Duodenal mucosa (tissue), 2 donors: ENCODE results near the gene ADARB1.

Experiments
- H3K27ac ChIP-seq: one replicate; pipeline ENCODE4 v1.7.0; 2013; ENCODE audit warnings: low read depth, low read length
- H3K27me3 ChIP-seq, 2 donors: one replicate each; pipeline ENCODE4 v1.7.0; 2013; ENCODE audit warnings: low read length in 2 of 2, control low read depth in 1 of 2; ENCODE audit not compliant: insufficient read depth in 2 of 2, control insufficient read depth in 1 of 2
- H3K36me3 ChIP-seq, 2 donors: one replicate each; pipeline ENCODE4 v1.7.0; 2013; ENCODE audit warnings: low read length in 2 of 2, control low read depth in 1 of 2; ENCODE audit not compliant: insufficient read depth in 2 of 2, control insufficient read depth in 1 of 2
- H3K4me1 ChIP-seq, 2 donors: one replicate each; pipeline ENCODE4 v1.7.0; 2013; ENCODE audit warnings: low read length in 2 of 2, control low read depth in 1 of 2; ENCODE audit not compliant: insufficient read depth in 2 of 2, control insufficient read depth in 1 of 2
- H3K4me3 ChIP-seq, 2 donors: one replicate each; pipeline ENCODE4 v1.7.0; 2013; ENCODE audit warnings: low read length in 2 of 2, low read depth in 1 of 2
- H3K9ac ChIP-seq, 2 donors: one replicate each; pipeline ENCODE4 v1.7.0; 2013; ENCODE audit warnings: low read length in 2 of 2, low read depth in 1 of 2
- H3K9me3 ChIP-seq, 2 donors: one replicate each; pipeline ENCODE4 v1.7.0; 2013; ENCODE audit warnings: low read length in 2 of 2, control low read depth in 1 of 2; ENCODE audit not compliant: control insufficient read depth in 1 of 2

Gene ADARB1

DNA sequence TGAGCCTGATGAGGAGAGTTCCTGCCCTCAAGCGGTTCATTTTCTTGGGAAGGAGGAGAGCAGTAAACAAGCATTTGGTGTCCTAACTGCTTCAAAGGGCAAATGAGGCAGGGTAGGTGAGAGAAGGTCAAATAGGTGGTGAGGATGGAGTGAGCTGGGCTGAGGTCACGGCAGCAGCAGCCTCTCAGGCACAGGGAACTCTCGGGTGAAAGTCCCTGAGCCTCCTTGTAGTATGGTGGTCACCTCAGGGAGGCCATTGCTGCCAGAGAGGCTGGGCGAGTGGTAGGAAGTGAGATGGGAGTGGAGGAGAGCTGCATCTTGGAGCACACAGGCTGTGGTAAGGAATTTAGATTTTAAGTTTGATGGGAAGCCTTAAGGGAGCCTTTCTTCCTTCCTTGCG is 4.0 kb downstream of the ADARB1 start:
- Histone ChIP-seq H3K4me1 (peaks cover 14 to 17% of the 10 kb centered on the region in 2 donors), H3K36me3 (no peaks in the 10 kb centered on the region), H3K9ac (no peak overlapping the region), H3K4me3 (no peak overlapping the region), H3K9me3 (no peaks in the 10 kb centered on the region), H3K27me3 (peaks cover 15 to 18% of the 10 kb centered on the region in 2 donors), H3K27ac (no peak overlapping the region)

- no peak overlapping the region for H3K27ac ChIP-seq
- no peak overlapping the region for H3K9ac ChIP-seq
- no peak overlapping the region for H3K4me3 ChIP-seq
- H3K27me3 ChIP-seq = peaks cover 15 to 18% of the 10 kb centered on the region in 2 donors
- H3K4me1 ChIP-seq = peaks cover 14 to 17% of the 10 kb centered on the region in 2 donors
- H3K9me3 ChIP-seq = no peaks in the 10 kb centered on the region
- H3K36me3 ChIP-seq = no peaks in the 10 kb centered on the region
Observed at GRCh38 chr21:45078877-45079281, 4.5 kb downstream of the ADARB1 start.

DNA sequence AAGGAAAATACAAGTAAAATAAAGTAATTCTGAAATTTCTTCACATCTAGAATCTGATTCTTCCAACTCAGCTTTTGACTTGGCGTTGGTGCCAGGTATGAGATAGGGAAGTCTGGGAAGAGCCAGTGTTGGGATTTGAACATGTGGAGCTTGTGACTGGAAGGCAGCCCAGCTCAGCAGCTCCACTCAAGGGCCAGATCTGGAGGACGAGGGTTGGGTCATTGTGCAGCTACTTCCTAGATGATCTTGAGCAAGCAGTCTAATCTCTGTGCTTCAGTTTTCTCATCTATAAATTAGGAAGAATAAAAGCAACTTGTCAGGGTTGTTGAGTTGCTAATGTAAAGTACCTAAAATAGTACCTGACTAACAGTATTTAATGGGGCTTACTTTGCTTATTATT is 5.0 kb downstream of the ADARB1 start:
- no peaks in the 10 kb centered on the region for H3K36me3 ChIP-seq
- peaks cover 15 to 18% of the 10 kb centered on the region in 2 donors for H3K27me3 ChIP-seq
- H3K4me1 ChIP-seq = peaks cover 14 to 17% of the 10 kb centered on the region in 2 donors
- no peak overlapping the region for H3K9ac ChIP-seq
- no peak overlapping the region for H3K4me3 ChIP-seq
- H3K9me3 ChIP-seq = no peaks in the 10 kb centered on the region
- no peak overlapping the region for H3K27ac ChIP-seq

- Histone ChIP-seq H3K27ac (no peak overlapping the region), H3K27me3 (peaks cover 15 to 17% of the 10 kb centered on the region in 2 donors), H3K9ac (no peak overlapping the region), H3K36me3 (no peaks in the 10 kb centered on the region), H3K9me3 (no peaks in the 10 kb centered on the region), H3K4me1 (peaks cover 13 to 14% of the 10 kb centered on the region in 2 donors), H3K4me3 (no peak overlapping the region)
Observed at GRCh38 chr21:45080232-45080631, 5.9 kb downstream of the ADARB1 start.

DNA sequence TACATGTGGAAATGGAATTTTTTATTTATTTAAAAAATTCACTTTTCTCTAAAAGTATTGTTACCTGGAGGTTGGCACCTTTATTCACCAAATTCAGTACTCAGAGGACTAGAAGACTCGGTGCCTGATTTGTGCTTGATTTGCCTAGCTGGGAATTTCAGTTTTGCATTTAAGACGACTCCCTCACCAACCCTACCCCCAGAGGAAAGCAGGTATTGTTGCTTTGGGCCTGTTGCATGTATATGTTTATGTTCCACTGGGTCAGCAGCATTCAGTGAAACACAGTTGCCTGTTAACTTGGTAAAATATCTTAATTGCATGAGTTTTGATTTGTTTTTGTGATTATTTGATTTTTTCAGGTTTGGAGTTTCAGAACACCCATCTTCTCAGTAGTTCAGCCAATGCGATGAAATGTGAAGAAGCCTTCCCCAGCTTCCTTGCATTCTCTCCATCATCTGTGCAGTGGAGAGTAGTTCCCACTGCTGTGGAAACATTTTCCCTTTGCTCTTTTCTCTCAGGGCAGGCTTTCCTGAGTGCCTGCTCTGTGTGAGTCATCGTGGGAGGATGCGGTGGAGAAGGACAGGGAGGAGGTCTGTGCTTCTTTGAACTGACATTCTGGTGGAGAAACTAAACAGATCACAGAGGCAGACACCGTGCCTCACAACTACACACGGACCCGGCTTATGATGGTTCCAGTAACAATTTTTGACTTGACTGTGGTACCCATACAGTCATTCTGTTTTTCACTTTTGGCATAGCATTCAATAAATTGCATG is 6.4 kb downstream of the ADARB1 start:
- H3K27ac ChIP-seq = no peak overlapping the region
- no peaks in the 10 kb centered on the region for H3K9me3 ChIP-seq
- H3K4me3 ChIP-seq = no peak overlapping the region
- H3K27me3 ChIP-seq = peaks cover 10 to 13% of the 10 kb centered on the region in 2 donors
- H3K36me3 ChIP-seq = no peaks in the 10 kb centered on the region
- H3K9ac ChIP-seq = no peak overlapping the region
- H3K4me1 ChIP-seq = peaks cover 7 to 9% of the 10 kb centered on the region in 2 donors

GRCh38 chr21:45081636-45082035 is 7.3 kb downstream of the ADARB1 start:
- H3K9ac ChIP-seq = no peak overlapping the region
- no peaks in the 10 kb centered on the region for H3K9me3 ChIP-seq
- peaks cover 8% of the 10 kb centered on the region in 2 donors for H3K4me1 ChIP-seq
- no peak overlapping the region for H3K4me3 ChIP-seq
- peaks cover 2 to 7% of the 10 kb centered on the region in 2 donors for H3K27me3 ChIP-seq
- no peak overlapping the region for H3K27ac ChIP-seq
- no peaks in the 10 kb centered on the region for H3K36me3 ChIP-seq

DNA sequence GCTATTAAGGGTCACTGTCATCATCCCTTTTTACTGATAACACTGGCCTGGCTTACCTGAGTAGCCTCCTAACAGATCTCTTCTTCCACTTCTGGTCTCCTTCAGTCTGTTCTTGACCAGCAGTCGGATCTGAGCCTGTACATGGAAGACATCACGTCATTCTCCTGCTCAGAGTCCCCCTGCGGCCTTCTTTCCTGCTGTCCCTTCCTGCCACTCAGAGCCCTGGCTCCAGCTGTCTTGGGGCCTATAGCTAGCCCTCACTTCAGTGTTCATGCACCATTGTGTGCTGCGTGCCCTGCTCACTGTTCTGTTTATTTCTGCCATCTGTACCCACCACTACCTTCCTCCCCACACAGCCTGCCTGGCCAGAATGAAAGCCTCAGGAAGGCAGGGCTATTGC is 8.4 kb downstream of the ADARB1 start:
- Histone ChIP-seq H3K36me3 (no peaks in the 10 kb centered on the region), H3K27me3 (peaks cover 0 to 7% of the 10 kb centered on the region in 2 donors), H3K4me3 (no peak overlapping the region), H3K9me3 (no peaks in the 10 kb centered on the region), H3K27ac (no peak overlapping the region), H3K4me1 (peaks cover 14 to 15% of the 10 kb centered on the region in 2 donors), H3K9ac (no peak overlapping the region)

- Histone ChIP-seq H3K4me3 (no peak overlapping the region), H3K36me3 (no peaks in the 10 kb centered on the region), H3K27ac (no peak overlapping the region), H3K9ac (no peak overlapping the region), H3K9me3 (no peaks in the 10 kb centered on the region), H3K4me1 (peaks cover 9 to 15% of the 10 kb centered on the region in 2 donors), H3K27me3 (no peaks in the 10 kb centered on the region)
Observed at GRCh38 chr21:45084121-45084520, 9.7 kb downstream of the ADARB1 start.

GRCh38 chr21:45084881-45085536 is 10.6 kb downstream of the ADARB1 start:
- Histone ChIP-seq H3K36me3 (no peaks in the 10 kb centered on the region), H3K27me3 (no peaks in the 10 kb centered on the region), H3K9me3 (no peaks in the 10 kb centered on the region), H3K27ac (no peak overlapping the region), H3K4me1 (peaks cover 9% of the 10 kb centered on the region in 2 donors), H3K4me3 (no peak overlapping the region), H3K9ac (no peak overlapping the region)

- Histone ChIP-seq H3K27me3 (no peaks in the 10 kb centered on the region), H3K27ac (no peak overlapping the region), H3K9ac (no peak overlapping the region), H3K9me3 (no peaks in the 10 kb centered on the region), H3K4me3 (no peak overlapping the region), H3K36me3 (no peaks in the 10 kb centered on the region), H3K4me1 (peaks cover 9% of the 10 kb centered on the region in 2 donors)
Observed at GRCh38 chr21:45085700-45086099, 11.3 kb downstream of the ADARB1 start.
